ENCODE results near the gene POLR2L. TPM values are rescaled to one million over a fixed set of nuclear protein-coding genes. Genes with fewer than 3 reads are reported as not detected.

POLR2L gene
- polyA plus RNA-seq (2012; ENCODE audit: insufficient read length, low read depth), result 518 TPM

GRCh38 chr11:842370-843002 is at the start of gene POLR2L, which contains the start of gene TSPAN4:
TSS of gene POLR2L (minus strand) at chr11:842529. CDS start at chr11:842508, 21 bp downstream.
TSS of gene TSPAN4 (plus strand) at chr11:842852. CDS start at chr11:850305, 7,453 bp downstream.
- TF ChIP-seq SIN3A (IDR thresholded peaks at IDR 0.05; ENCODE audit: borderline replicate concordance, insufficient read depth, low read length) (peak; percentile 97; the same call in 1 of the 2 replicates), TAF1 (IDR thresholded peaks at IDR 0.05; ENCODE audit: borderline replicate concordance, insufficient read depth, low read length) (peak; percentile 88; the same call in 1 of the 2 replicates), FOXP2 (optimal IDR thresholded peaks at IDR 0.05; ENCODE audit: borderline replicate concordance, extremely low read depth, extremely low read length, insufficient read depth) (no peak), REST (IDR thresholded peaks at IDR 0.05; ENCODE audit: insufficient read depth in 1 of 2, low read depth in 2 of 2, low read length in 2 of 2) (0 out of 4 replicates have a peak, but pooled peaks of 1 of the 2 experiments have one; percentile 19), POLR2AphosphoS5 (IDR thresholded peaks at IDR 0.05; ENCODE audit: low read depth, low read length) (peak; percentile 99)

GRCh38 chr11:890794-891540 is 48.6 kb upstream of the POLR2L start:
- TF ChIP-seq SIN3A (IDR thresholded peaks at IDR 0.05; ENCODE audit: borderline replicate concordance, insufficient read depth, low read length) (no peak), FOXP2 (optimal IDR thresholded peaks at IDR 0.05; ENCODE audit: borderline replicate concordance, extremely low read depth, extremely low read length, insufficient read depth) (no peak), REST (IDR thresholded peaks at IDR 0.05; ENCODE audit: insufficient read depth in 1 of 2, low read depth in 2 of 2, low read length in 2 of 2) (no peak), POLR2AphosphoS5 (IDR thresholded peaks at IDR 0.05; ENCODE audit: low read depth, low read length) (no peak), TAF1 (IDR thresholded peaks at IDR 0.05; ENCODE audit: borderline replicate concordance, insufficient read depth, low read length) (no peak)

GRCh38 chr11:889687-890475 is 47.6 kb upstream of the POLR2L start:
- TF ChIP-seq FOXP2 (optimal IDR thresholded peaks at IDR 0.05; ENCODE audit: borderline replicate concordance, extremely low read depth, extremely low read length, insufficient read depth) (no peak), TAF1 (IDR thresholded peaks at IDR 0.05; ENCODE audit: borderline replicate concordance, insufficient read depth, low read length) (no peak), SIN3A (IDR thresholded peaks at IDR 0.05; ENCODE audit: borderline replicate concordance, insufficient read depth, low read length) (no peak), POLR2AphosphoS5 (IDR thresholded peaks at IDR 0.05; ENCODE audit: low read depth, low read length) (no peak), REST (IDR thresholded peaks at IDR 0.05; ENCODE audit: insufficient read depth in 1 of 2, low read depth in 2 of 2, low read length in 2 of 2) (no peak)

- TF ChIP-seq SIN3A (IDR thresholded peaks at IDR 0.05; ENCODE audit: borderline replicate concordance, insufficient read depth, low read length) (no peak), TAF1 (IDR thresholded peaks at IDR 0.05; ENCODE audit: borderline replicate concordance, insufficient read depth, low read length) (no peak)
These were observed 46.9 kb upstream of the POLR2L start for GRCh38 chr11:889257-889656.
